OCI-LY7 (cell line): Measurements from ENCODE around the gene LCN12. TPM values are rescaled to one million over a fixed set of nuclear protein-coding genes. Genes with fewer than 3 reads are reported as not detected.

Experiments
- BruUV-seq: library from RNA; stranded (reverse); fragments of 400-500 nt; replicated peaks from 2 replicates; lab custom pipeline; 2021; lab: Mats Ljungman, UMichigan
- CTCF ChIA-PET: fragments of 300-600 bp; sonication (Branson Sonifier 250); formaldehyde crosslinking; loops from one replicate; lab custom pipeline; 2022; ENCODE audit warnings: antibody characterized with exemption; ENCODE audit not compliant: unreplicated experiment; lab: Charles Lee
- POLR2A ChIA-PET: fragments of 300-600 bp; sonication (Branson Sonifier 250); formaldehyde crosslinking; loops from one replicate; lab custom pipeline; 2022; ENCODE audit warnings: antibody characterized with exemption; lab: Charles Lee
- DNase-seq: peaks from one replicate; pipeline ENCODE4 v3.0.0-alpha.2; 2015; ENCODE audit warnings: low spot score
- H2AFZ ChIP-seq: fragments of 200-600 bp; sonication (generic), shearing (Covaris generic); 2 replicates; pipeline ENCODE4 v1.6.1; 2014; ENCODE audit warnings: mild to moderate bottlenecking, antibody characterized with exemption, low read length, moderate library complexity
- H3K27ac ChIP-seq: fragments of 200-600 bp; sonication (generic); 2 replicates; pipeline ENCODE4 v1.5.1; 2014; ENCODE audit warnings: mixed run types, low read depth, mild to moderate bottlenecking, moderate library complexity, low read length, inconsistent platforms; ENCODE audit not compliant: poor library complexity, severe bottlenecking
- H3K36me3 ChIP-seq: fragments of 200-600 bp; sonication (generic); 2 replicates; pipeline ENCODE4 v1.6.1; 2014; ENCODE audit warnings: mild to moderate bottlenecking, antibody characterized with exemption, low read length, moderate library complexity, mixed read lengths; ENCODE audit not compliant: insufficient read depth
- H3K4me1 ChIP-seq: fragments of 200-600 bp; sonication (generic); 2 replicates; pipeline ENCODE4 v1.5.1; 2014; ENCODE audit warnings: mild to moderate bottlenecking, low read length; ENCODE audit not compliant: insufficient read depth, poor library complexity, severe bottlenecking
- H3K4me2 ChIP-seq: fragments of 200-600 bp; sonication (generic); 2 replicates; pipeline ENCODE4 v1.6.1; 2014; ENCODE audit warnings: mild to moderate bottlenecking, low read length
- H3K4me3 ChIP-seq: fragments of 200-600 bp; sonication (generic); 2 replicates; pipeline ENCODE4 v1.5.1; 2014; ENCODE audit warnings: mild to moderate bottlenecking, low read depth, low read length; ENCODE audit not compliant: poor library complexity, severe bottlenecking
- H3K79me2 ChIP-seq: fragments of 200-600 bp; sonication (generic); 2 replicates; pipeline ENCODE4 v1.6.1; 2016; ENCODE audit warnings: low read depth, mild to moderate bottlenecking, low read length, moderate library complexity, mixed read lengths; ENCODE audit not compliant: insufficient read depth
- H3K9me2 ChIP-seq: fragments of 200-600 bp; sonication (generic); 2 replicates; pipeline ENCODE4 v1.6.1; 2016; ENCODE audit warnings: mild to moderate bottlenecking, low read length, mixed read lengths; ENCODE audit not compliant: insufficient read depth
- H3K9me3 ChIP-seq: fragments of 200-600 bp; sonication (generic); 2 replicates; pipeline ENCODE4 v1.6.1; 2014; ENCODE audit warnings: mild to moderate bottlenecking, mixed run types, low read length, mixed read lengths
- H4K20me1 ChIP-seq: fragments of 200-600 bp; sonication (generic); 2 replicates; pipeline ENCODE4 v1.6.1; 2014; ENCODE audit warnings: mild to moderate bottlenecking, antibody characterized with exemption, low read length, moderate library complexity, mixed read lengths; ENCODE audit not compliant: insufficient read depth
- CTCF ChIP-seq: fragments of 200-600 bp; sonication (generic); conservative IDR thresholded peaks from 2 replicates; pipeline ENCODE4 v1.5.1; 2014; ENCODE audit warnings: mild to moderate bottlenecking, antibody characterized with exemption, low read length, moderate library complexity, mixed read lengths
- EZH2phosphoT487 ChIP-seq: fragments of 200-600 bp; sonication (generic); IDR thresholded peaks from 2 replicates; pipeline ENCODE4 v1.6.1; 2018; ENCODE audit warnings: low read depth, borderline replicate concordance, mild to moderate bottlenecking, mixed run types, antibody characterized with exemption, low read length, moderate library complexity, mixed read lengths
- intact Hi-C: fragments of 100-400 bp; cut with micrococcal nuclease; formaldehyde crosslinking; loops from one replicate; pipeline ENCODE4 v1.10.0; 2022; ENCODE audit not compliant: unreplicated experiment
- total RNA-seq, 2 experiments: library from RNA; depleted of rRNA in 1 of 2; stranded (reverse); fragments of >200 nt in 1 of 2; shearing (Covaris generic) in 1 of 2; gene quantifications; 2 replicates each; pipeline ENCODE4 v1.2.3, GENCODE V29; 2014 to 2022

LCN12 gene
- total RNA-seq, 2 experiments from 2014 or later = 0.95 to 3.7 TPM

- BruUV-seq = no TSS peak
- POLR2A ChIA-PET = no interaction called here
- Histone ChIP-seq H3K79me2 (peaks cover 10% of the 10 kb centered on the region; the same call in 1 of the 2 replicates), H3K27ac (no peak overlapping the region), H2AFZ (no peak overlapping the region), H3K36me3 (peaks cover 43% of the 10 kb centered on the region), H3K9me3 (no peaks in the 10 kb centered on the region), H3K4me1 (peaks cover 17% of the 10 kb centered on the region), H3K9me2 (no peaks in the 10 kb centered on the region), H3K4me3 (no peak overlapping the region), H3K4me2 (peak overlapping the region; percentile 87), H4K20me1 (no peaks in the 10 kb centered on the region)
- TF ChIP-seq EZH2phosphoT487 = no peak
- TF ChIP-seq CTCF = no peak
- intact Hi-C loops = no loop called here
- no peak for DNase-seq
- CTCF ChIA-PET = interaction anchor here (0.6 kb wide), 1 partner anchor 16 kb away, joined by 3 read pairs; no protein-coding TSS in a partner anchor
These were observed 9.2 kb upstream of the LCN12 start for GRCh38 chr9:136942881-136943230.

GRCh38 chr9:136943291-136944211 lies 8.5 kb upstream of the LCN12 start:
- Histone ChIP-seq H4K20me1 (no peaks in the 10 kb centered on the region), H3K4me2 (peak overlapping the region; percentile 87), H3K9me2 (no peaks in the 10 kb centered on the region), H3K9me3 (no peaks in the 10 kb centered on the region), H3K27ac (peak overlapping the region; percentile 40), H3K4me1 (peaks cover 23% of the 10 kb centered on the region), H3K36me3 (peaks cover 43% of the 10 kb centered on the region), H3K4me3 (peak overlapping the region; percentile 82), H2AFZ (no peak overlapping the region), H3K79me2 (peaks cover 10% of the 10 kb centered on the region; the same call in 1 of the 2 replicates)
- TF ChIP-seq CTCF = 0 out of 2 replicates have a peak, but pooled peaks have one; percentile 27
- no peak for TF ChIP-seq EZH2phosphoT487
- POLR2A ChIA-PET = interaction anchor here (0.7 kb wide), 1 partner anchor 229 kb away, joined by 3 read pairs; no protein-coding TSS in a partner anchor
- CTCF ChIA-PET = interaction anchor here (0.6 to 0.7 kb wide), 2 partner anchors 15 to 154 kb away, joined by 3 read pairs; no protein-coding TSS in a partner anchor
- peak; percentile 52 for DNase-seq
- intact Hi-C loops = loop anchor here (1.0 to 2.0 kb wide), 3 partner anchors 49 to 153 kb away; partner anchors contain the start of genes PAXX and TRAF2
- BruUV-seq = no TSS peak
